HL-60 (cell line): ENCODE measurements around the gene CREBL2.

Source experiments
- POLR2AphosphoS5 ChIP-seq: IDR thresholded peaks from 2 replicates; pipeline ENCODE4 v1.6.1; 2012; ENCODE audit warnings: low read depth
- TF ChIP-seq, protein P1 (sequence below): IDR thresholded peaks from one replicate; pipeline ENCODE4 v1.5.1; 2011; ENCODE audit warnings: low read length, control low read depth, inconsistent platforms; ENCODE audit not compliant: insufficient read depth
- TF ChIP-seq, protein P2 (sequence below): IDR thresholded peaks from 2 replicates; pipeline ENCODE4 v1.6.1; 2012; ENCODE audit warnings: low read depth; ENCODE audit not compliant: insufficient replicate concordance

DNA sequence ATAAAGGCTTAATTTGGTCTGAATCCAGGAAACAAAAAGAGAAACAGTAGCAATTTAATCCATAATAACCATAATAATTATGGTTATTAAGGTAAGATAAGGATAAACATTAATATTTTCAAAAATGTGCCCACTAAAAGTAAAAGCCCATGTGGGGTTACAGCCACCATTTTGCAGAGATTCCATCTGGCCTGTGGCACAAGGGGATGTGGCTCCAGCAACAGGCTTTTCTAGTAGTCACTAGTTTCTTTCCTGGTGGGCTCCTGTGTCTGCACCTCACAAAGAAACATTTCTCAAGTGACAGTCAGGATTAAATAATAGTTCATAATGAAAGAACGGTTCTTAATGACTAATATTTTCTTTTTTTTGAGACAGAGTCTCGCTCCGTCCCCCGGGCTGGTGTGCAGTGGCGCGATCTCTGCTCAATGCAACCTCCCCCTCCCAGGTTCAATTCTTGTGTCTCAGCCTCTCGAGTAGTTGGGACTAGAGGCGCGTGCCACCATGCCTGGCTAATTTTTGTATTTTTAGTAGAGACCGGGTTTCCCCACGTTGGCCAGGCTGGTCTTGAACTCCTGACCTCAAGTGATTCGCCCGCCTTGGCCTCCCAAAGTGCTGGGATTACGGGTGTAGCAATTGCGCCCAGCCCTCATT lies 52.1 kb downstream of the CREBL2 start:
- TF ChIP-seq, protein P1, sequence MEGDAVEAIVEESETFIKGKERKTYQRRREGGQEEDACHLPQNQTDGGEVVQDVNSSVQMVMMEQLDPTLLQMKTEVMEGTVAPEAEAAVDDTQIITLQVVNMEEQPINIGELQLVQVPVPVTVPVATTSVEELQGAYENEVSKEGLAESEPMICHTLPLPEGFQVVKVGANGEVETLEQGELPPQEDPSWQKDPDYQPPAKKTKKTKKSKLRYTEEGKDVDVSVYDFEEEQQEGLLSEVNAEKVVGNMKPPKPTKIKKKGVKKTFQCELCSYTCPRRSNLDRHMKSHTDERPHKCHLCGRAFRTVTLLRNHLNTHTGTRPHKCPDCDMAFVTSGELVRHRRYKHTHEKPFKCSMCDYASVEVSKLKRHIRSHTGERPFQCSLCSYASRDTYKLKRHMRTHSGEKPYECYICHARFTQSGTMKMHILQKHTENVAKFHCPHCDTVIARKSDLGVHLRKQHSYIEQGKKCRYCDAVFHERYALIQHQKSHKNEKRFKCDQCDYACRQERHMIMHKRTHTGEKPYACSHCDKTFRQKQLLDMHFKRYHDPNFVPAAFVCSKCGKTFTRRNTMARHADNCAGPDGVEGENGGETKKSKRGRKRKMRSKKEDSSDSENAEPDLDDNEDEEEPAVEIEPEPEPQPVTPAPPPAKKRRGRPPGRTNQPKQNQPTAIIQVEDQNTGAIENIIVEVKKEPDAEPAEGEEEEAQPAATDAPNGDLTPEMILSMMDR = no peak
- TF ChIP-seq, protein P2, sequence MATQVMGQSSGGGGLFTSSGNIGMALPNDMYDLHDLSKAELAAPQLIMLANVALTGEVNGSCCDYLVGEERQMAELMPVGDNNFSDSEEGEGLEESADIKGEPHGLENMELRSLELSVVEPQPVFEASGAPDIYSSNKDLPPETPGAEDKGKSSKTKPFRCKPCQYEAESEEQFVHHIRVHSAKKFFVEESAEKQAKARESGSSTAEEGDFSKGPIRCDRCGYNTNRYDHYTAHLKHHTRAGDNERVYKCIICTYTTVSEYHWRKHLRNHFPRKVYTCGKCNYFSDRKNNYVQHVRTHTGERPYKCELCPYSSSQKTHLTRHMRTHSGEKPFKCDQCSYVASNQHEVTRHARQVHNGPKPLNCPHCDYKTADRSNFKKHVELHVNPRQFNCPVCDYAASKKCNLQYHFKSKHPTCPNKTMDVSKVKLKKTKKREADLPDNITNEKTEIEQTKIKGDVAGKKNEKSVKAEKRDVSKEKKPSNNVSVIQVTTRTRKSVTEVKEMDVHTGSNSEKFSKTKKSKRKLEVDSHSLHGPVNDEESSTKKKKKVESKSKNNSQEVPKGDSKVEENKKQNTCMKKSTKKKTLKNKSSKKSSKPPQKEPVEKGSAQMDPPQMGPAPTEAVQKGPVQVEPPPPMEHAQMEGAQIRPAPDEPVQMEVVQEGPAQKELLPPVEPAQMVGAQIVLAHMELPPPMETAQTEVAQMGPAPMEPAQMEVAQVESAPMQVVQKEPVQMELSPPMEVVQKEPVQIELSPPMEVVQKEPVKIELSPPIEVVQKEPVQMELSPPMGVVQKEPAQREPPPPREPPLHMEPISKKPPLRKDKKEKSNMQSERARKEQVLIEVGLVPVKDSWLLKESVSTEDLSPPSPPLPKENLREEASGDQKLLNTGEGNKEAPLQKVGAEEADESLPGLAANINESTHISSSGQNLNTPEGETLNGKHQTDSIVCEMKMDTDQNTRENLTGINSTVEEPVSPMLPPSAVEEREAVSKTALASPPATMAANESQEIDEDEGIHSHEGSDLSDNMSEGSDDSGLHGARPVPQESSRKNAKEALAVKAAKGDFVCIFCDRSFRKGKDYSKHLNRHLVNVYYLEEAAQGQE = no peak
- no peak for TF ChIP-seq POLR2AphosphoS5
